DOHH2 (cell line): ENCODE measurements around the gene MYCN.

Experiments used
- H3F3A ChIP-seq: fragments of 200-600 bp; sonication (generic), shearing (Covaris generic); 2 replicates; pipeline ENCODE4 v1.6.0; 2016; ENCODE audit warnings: antibody characterized with exemption, mild to moderate bottlenecking; ENCODE audit not compliant: control insufficient read depth, insufficient read depth
- H3K27ac ChIP-seq: fragments of 200-600 bp; sonication (generic); 2 replicates; pipeline ENCODE4 v1.5.1; 2014; ENCODE audit warnings: low read depth, mild to moderate bottlenecking, low read length, moderate library complexity
- H3K27me3 ChIP-seq: fragments of 200-600 bp; sonication (generic); 2 replicates; pipeline ENCODE4 v1.6.1; 2014; ENCODE audit warnings: mild to moderate bottlenecking, low read length, mixed read lengths; ENCODE audit not compliant: control insufficient read depth
- H3K36me3 ChIP-seq: fragments of 200-600 bp; sonication (generic); 2 replicates; pipeline ENCODE4 v1.6.1; 2014; ENCODE audit warnings: mild to moderate bottlenecking, low read length, moderate library complexity, mixed read lengths; ENCODE audit not compliant: control insufficient read depth
- H3K4me1 ChIP-seq: fragments of 200-600 bp; sonication (generic); 2 replicates; pipeline ENCODE4 v1.6.1; 2014; ENCODE audit warnings: mild to moderate bottlenecking, low read length, mixed read lengths; ENCODE audit not compliant: control insufficient read depth
- H3K4me2 ChIP-seq: fragments of 200-600 bp; sonication (generic); 2 replicates; pipeline ENCODE4 v1.6.0; 2014; ENCODE audit warnings: mild to moderate bottlenecking, low read length, moderate library complexity
- H3K4me3 ChIP-seq: fragments of 200-600 bp; sonication (generic); 2 replicates; pipeline ENCODE4 v1.5.1; 2014; ENCODE audit warnings: mild to moderate bottlenecking, low read length, mixed read lengths
- H3K79me2 ChIP-seq: fragments of 200-600 bp; sonication (generic); 2 replicates; pipeline ENCODE4 v1.6.1; 2014; ENCODE audit warnings: mild to moderate bottlenecking, low read length, mixed read lengths; ENCODE audit not compliant: control insufficient read depth
- H3K9me2 ChIP-seq: fragments of 200-600 bp; sonication (generic); replicated peaks from 2 replicates; pipeline ENCODE4 v1.6.1; 2014; ENCODE audit warnings: mild to moderate bottlenecking, low read length, mixed read lengths; ENCODE audit not compliant: control insufficient read depth
- H3K9me3 ChIP-seq: fragments of 200-600 bp; sonication (generic); 2 replicates; pipeline ENCODE4 v1.6.1; 2014; ENCODE audit warnings: antibody characterized with exemption, low read length, mixed read lengths; ENCODE audit not compliant: control insufficient read depth, insufficient read depth
- H4K20me1 ChIP-seq: fragments of 200-600 bp; sonication (generic); 2 replicates; pipeline ENCODE4 v1.6.0; 2014; ENCODE audit warnings: low read depth, mild to moderate bottlenecking, antibody characterized with exemption, low read length, moderate library complexity; ENCODE audit not compliant: control insufficient read depth, insufficient read depth
- CTCF ChIP-seq: fragments of 200-600 bp; sonication (generic); IDR thresholded peaks from one replicate; pipeline ENCODE4 v1.5.1; 2014; ENCODE audit warnings: antibody characterized with exemption, mild to moderate bottlenecking, low read depth, low read length; ENCODE audit not compliant: poor library complexity, severe bottlenecking
- EZH2phosphoT487 ChIP-seq: fragments of 200-600 bp; sonication (generic); IDR thresholded peaks from 2 replicates; pipeline ENCODE4 v1.6.1; 2017; ENCODE audit warnings: borderline replicate concordance, mild to moderate bottlenecking, antibody characterized with exemption, low read length, moderate library complexity, mixed read lengths

MYCN gene

GRCh38 chr2:15933184-15933845, 7.0 kb upstream of the MYCN start:
- Histone ChIP-seq H3K27me3 (no peaks in the 10 kb centered on the region), H3K4me3 (no peak overlapping the region), H3K9me2 (no peaks in the 10 kb centered on the region), H3K79me2 (no peaks in the 10 kb centered on the region), H3F3A (no peaks in the 10 kb centered on the region), H3K36me3 (no peaks in the 10 kb centered on the region), H3K4me1 (no peaks in the 10 kb centered on the region), H3K4me2 (no peak overlapping the region), H4K20me1 (no peaks in the 10 kb centered on the region), H3K27ac (no peak overlapping the region), H3K9me3 (no peaks in the 10 kb centered on the region)
- TF ChIP-seq CTCF (no peak), EZH2phosphoT487 (no peak)

GRCh38 chr2:15934291-15934945, 5.9 kb upstream of the MYCN start:
- Histone ChIP-seq H3K36me3 (no peaks in the 10 kb centered on the region), H3K4me3 (no peak overlapping the region), H3K79me2 (no peaks in the 10 kb centered on the region), H3K27me3 (peaks cover 5% of the 10 kb centered on the region; the same call in 1 of the 2 replicates), H3K9me2 (no peaks in the 10 kb centered on the region), H3K27ac (no peak overlapping the region), H3F3A (no peaks in the 10 kb centered on the region), H3K4me2 (no peak overlapping the region), H4K20me1 (no peaks in the 10 kb centered on the region), H3K4me1 (no peaks in the 10 kb centered on the region), H3K9me3 (no peaks in the 10 kb centered on the region)
- TF ChIP-seq EZH2phosphoT487 (no peak), CTCF (no peak)

DNA sequence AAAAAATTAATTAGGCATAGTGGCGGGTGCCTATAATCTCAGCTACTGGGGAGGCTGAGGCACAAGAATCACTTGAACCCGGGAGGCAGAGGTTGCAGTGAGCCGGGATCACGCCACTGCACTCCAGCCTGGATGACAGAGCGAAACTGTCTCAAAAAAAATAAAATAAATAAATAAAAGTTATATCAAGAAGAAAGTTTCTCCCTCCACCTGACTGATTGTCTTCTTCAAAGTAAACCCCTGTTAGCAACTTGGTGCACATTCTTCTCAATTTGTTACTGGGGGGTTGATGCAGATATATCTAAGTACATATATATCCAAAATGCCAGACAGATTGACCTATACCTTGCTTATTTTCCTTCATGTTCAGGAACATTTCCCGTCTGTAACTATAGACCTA, 5.2 kb upstream of the MYCN start:
- Histone ChIP-seq H3K4me1 (no peaks in the 10 kb centered on the region), H3K4me3 (no peak overlapping the region), H3K36me3 (no peaks in the 10 kb centered on the region), H3F3A (no peaks in the 10 kb centered on the region), H4K20me1 (no peaks in the 10 kb centered on the region), H3K9me2 (no peaks in the 10 kb centered on the region), H3K27ac (no peak overlapping the region), H3K79me2 (no peaks in the 10 kb centered on the region), H3K9me3 (no peaks in the 10 kb centered on the region), H3K4me2 (no peak overlapping the region), H3K27me3 (peaks cover 7% of the 10 kb centered on the region; the same call in 1 of the 2 replicates)
- TF ChIP-seq CTCF (no peak), EZH2phosphoT487 (no peak)
